GM18511 (cell line): ENCODE measurements around the gene LOXL3.
A peak's percentile ranks its signal among the peaks of the same experiment; 100 is the strongest.
"Not testable (repeated sequence)": the region's sequence is repeated elsewhere in the genome, so short reads cannot be mapped to it uniquely, and the experiment has no call there.

Source experiments
- ATAC-seq: cut with Tn5 transposase; IDR thresholded peaks from one replicate; pipeline ENCODE4 v1.9.1; 2021; ENCODE audit warnings: mild to moderate bottlenecking, moderate library complexity; ENCODE audit not compliant: unreplicated experiment

Gene LOXL3

GRCh38 chr2:74575320-74575719, 21.6 kb upstream of the LOXL3 start:
- ATAC-seq = no peak

GRCh38 chr2:74573747-74574562, 20.2 kb upstream of the LOXL3 start:
- peak; percentile 47 for ATAC-seq

DNA sequence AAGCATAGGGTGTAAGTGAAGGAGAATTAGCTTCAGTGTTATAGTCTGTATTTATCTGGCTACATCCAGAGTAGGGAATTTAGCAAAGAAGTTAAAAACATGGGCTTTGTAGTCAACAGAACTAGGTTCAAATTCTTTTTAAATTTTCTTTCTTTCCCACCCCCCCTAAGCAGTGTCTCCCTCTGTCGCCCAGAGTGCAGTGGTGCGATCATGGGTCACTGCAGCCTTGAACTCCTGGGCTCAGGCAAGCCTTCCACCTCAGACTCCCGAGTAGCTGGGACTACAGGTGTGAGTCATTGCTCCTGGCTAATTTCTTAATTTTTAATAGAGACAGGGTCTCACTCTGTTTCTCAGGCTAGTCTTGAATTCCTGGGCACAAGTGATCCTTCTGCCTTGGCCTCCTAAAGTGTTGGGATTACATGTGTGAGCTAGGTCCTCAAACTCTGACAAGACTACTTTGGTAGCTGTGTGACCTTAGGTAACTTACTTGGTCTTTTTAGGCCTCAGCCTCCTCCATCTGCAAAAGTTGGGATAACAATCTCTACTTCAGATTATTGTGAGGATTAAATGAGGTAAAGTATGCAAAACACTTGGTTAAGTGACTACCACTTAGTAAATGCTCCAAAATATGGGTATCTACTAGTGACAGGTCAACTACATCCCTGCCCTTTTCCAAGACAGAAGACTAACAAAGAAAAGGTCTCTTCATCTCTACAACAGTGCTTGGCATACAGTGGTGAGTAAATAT, 18.6 kb upstream of the LOXL3 start:
- ATAC-seq = no peak

DNA sequence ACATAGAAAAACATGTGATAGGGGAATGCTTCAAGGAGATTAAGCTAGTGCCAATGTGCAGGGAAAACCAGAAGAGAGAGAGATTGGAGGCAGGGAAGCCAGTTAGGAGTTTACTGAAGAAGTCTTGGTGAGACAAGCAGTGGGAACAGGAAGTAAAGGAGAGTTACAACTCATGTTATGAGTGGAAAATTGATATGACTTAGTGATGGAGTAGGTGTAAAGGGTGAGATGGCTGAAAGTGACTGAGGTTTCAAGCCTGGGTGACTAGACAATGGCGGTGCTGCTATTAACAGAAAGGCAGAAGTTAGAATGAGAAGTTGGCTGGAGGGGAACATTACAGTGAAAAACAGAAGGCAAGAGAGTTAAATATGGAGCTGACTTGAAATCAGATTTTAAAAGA, 17.3 kb upstream of the LOXL3 start:
- ATAC-seq = peak; percentile 72

DNA sequence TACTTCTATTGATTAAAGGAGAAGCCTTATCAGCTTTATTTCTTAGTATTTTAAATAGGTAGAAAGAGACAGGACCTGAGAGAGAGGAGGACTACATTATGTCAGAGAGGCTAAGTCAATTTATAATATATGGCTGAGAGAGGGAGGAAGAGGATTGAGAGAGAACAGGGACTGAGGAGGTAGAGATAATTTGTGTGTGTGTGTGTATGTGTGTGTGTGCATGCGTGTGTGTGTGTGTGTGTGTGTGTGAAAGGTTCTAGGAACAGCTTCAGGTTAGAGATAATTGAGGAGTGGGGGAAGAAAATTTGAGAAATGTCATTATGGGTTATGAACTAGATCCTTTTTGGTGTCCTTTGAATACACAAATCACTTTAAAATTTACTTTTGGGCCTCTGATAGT, 15.9 kb upstream of the LOXL3 start:
- no peak for ATAC-seq

GRCh38 chr2:74567881-74568280, 14.1 kb upstream of the LOXL3 start:
- ATAC-seq = no peak

DNA sequence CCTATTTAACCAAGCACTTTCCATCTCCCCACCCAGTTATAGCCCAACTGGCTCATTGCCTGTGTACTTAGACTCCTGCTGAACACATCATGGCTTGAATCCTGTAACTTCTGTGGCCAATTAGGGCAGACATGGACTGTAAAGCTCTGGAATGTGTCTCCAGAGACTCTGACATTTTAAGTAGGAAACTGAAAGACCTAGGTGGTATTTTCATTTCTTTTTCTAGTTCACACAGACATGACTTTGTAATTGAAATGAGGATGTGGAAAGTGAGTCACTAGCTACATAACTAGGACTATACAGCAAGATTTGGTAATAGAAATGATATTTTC, 13.0 kb upstream of the LOXL3 start:
- ATAC-seq = peak; percentile 48

DNA sequence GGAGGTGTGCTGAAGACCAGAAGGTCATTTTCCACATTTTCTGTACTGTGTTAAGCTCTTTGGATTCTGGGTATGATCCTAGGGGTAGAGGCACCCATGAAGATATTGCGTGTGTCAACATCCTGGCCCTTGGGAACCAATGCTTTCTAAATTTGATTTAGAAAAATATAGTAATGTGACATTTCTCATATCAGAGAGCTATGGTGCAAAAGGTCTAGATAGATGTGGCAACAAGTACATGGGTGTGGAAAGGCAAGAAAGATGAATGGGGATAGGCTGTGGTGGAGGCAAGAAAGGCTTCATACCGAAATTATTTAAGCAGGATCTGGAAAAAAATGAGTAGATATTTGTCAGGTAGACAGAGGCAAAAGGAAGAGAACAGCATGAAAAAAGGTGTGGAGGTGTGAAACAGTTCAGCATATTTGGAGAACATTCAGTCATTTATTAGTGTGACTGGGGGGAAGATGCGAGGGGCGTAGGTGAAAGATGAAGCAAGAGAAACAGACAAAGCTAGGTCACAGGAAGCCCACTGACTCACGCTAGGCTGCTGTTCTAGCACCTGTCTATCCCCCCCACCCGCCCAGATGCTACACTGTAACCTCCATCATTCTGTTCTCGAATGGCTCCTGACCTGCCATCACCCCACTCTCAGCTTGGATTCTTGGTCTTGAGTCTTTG, 12.5 kb upstream of the LOXL3 start:
- ATAC-seq = peak; percentile 22

DNA sequence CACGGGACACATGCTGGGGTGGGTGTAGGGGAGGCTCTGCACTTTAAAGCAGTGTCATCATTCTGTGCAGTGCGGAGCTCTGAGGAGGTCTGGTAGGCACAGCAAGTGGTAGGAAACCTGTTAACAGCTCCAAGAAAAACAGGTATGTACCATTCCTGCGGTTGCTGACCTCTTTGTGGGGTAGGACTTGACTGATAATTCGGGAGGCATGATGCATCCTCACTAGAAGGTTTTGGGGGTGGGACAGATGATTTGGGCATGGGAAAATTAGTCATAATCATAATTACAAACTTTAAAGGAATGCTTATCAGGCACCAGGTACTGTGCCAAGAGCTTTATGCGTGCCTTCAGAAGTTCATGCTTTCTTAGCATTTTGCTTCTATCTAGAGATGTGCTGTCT, 10.5 kb upstream of the LOXL3 start:
- ATAC-seq = no peak

DNA sequence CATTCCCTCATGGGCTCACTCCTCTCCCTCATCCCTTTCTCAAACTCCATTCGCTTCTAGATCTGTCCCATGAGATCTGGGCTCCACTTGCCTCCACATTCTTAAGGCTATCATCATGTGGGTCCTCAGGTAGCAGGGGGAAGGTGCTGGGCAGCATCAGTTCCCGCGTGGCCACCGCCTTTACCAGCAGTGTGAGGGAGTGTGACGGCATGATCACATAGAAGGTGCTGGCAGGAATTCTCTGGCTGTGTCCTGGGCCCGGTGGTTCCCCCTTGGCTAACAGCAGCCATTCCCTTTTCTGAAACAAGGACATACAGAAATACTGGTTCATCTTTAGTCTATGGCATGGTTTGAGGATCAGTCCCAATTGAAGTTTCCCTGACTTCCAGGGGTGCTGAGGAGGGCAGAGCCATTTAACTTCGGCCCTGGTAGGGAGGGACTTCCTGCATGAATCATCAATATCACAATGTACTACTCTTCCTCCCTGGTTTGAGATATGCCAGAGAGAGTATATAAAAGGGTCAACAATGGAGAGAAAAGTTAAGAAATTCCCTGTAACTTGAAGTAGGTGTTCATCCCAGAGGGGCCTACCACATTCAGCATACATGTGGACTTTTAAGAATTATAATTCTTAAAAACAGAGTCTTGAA, 8.5 kb upstream of the LOXL3 start:
- no peak for ATAC-seq

DNA sequence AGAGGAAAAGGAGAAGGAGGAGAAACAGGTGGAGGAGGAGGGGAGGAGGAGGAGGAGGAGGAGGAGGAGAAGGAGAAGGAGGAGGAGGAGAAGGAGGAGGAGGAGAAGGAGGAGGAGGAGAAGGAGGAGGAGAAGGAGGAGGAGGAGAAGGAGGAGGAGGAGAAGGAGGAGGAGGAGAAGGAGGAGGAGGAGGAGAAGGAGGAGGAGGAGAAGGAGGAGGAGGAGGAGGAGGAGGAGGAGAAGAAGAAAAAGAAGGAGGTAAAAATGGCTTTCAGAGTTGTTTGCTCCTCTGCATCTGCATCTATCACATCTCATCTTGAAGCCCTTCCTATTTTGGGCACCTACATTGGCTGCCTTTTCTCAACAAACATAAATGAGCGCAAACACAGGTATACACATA, 7.3 kb upstream of the LOXL3 start:
- ATAC-seq = not testable (repeated sequence)

- ATAC-seq = no peak
These were observed 6.8 kb upstream of the LOXL3 start for GRCh38 chr2:74560591-74560990.

DNA sequence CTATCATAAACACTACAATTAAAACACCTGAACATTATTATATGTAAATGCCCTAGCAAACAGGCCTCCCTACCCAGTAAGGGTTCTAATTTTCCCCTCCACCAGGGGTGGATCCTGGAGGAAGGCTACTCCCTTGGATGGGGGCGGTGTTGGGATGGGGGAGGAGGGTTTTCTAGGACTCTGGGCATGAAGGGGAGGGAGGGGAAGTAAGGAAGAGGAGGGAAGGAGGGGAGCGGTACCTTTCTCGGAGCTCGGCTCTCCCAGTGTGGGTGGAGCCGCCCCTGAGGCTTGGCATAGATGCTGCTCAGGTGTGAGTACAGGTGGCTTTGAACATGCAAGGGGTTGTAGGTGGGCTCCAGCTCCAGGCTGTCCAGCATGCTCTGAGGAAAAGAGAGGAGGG, 6.2 kb upstream of the LOXL3 start:
- no peak for ATAC-seq

DNA sequence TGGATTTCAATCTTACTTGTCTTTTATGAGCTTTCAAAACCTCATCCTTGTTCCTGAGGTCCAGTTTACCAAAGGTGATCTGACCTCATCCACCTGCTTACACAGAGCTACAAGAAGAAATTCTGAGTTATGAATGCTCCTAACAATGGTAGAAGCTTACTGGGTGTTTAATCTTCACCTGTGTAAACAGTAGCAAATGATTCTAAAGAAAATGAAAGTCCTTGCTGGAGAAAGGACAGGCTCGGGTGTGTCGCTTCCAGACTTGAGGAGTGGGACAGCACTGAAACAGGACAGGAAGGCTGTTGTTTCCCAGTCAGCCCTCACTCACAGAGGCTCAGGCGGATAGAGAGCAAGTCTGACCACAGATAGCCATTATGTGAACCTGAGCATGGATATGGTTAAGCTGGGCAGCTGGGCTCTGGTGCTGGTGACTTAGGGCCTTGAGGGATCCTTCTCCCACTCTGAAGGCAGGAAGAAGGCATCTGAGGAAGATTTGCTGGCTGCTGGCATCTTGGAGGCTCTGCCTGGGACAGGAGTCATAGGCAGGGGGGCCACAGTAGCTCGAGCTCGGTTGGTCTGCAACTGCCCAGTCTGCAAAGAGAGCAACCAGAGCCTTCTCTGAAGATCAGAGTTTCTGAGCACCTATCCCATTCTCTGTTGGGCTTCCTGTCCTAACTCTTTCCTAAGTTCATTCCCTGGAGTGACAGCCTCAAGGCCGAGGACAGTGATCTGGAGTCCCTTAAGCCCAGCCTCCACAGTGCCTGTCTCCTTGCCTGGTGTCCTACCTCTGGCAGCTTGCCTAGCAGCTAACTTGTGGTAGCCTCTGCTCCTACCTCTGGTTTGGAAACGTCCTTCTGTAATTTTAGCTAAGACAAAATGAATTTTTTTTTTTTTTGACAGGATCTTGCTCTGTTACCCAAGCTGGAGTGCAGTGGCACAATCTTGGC, 4.8 kb upstream of the LOXL3 start:
- no peak for ATAC-seq

GRCh38 chr2:74556831-74557370, 3.2 kb upstream of the LOXL3 start:
- no peak for ATAC-seq

- no peak for ATAC-seq
These were observed 2.4 kb upstream of the LOXL3 start for GRCh38 chr2:74556159-74556558.

DNA sequence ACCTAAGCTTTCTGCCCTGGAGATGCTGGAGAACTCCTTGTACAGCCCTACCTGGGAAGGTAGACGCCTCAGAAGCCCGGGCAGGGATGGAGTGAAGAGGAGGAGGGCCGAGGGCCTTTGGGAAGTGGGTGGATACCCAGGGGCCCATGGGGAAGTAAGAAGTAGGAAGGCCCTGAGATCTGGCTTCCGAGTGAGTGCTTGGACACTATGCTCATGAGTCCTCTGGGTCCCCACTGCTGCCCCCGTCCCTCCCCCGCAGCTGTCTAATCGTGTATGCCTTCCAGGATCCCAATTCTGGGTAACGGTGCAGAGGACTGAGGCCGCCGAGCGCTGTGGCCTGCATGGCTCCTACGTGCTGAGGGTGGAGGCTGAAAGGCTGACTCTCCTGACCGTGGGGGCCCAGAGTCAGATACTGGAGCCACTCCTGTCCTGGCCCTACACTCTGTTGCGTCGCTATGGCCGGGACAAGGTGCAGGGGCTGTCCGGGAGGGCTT, 1.9 kb upstream of the LOXL3 start:
- no peak for ATAC-seq

DNA sequence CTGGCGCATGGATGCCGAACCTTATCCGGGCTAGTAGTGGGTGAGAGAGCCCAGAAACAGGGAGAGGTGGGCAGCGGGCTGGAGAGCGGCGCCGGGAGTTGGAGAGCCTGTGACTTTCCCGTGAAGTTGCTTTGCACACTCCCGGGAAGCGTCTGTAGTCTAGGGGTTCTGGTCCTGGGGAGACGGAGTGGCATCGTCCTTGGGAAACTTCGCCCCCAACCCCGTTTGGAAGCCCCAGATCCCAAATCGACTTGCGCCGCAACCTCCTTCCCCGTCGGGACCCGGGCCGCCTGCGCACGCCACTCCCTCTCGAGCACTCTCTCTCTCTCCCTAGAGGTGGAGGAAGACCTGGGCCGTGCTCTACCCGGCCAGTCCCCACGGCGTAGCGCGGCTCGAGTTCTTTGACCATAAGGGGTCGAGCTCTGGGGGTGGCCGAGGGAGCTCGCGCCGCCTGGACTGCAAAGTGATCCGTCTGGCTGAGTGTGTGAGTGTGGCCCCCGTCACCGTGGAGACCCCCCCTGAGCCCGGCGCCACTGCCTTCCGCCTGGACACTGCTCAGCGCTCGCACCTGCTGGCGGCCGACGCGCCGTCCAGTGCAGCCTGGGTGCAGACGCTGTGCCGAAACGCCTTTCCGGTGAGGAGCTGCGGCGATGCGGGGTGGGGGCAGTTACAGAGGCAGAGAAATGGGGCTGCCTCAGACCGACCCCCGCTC, 1.2 kb upstream of the LOXL3 start:
- peak; percentile 61 for ATAC-seq
